ENCODE data around the gene EIF5B.

The EIF5B gene

GRCh38 chr2:99376254-99376864 lies 39.2 kb downstream of the EIF5B start:
- H3K4me3 ChIP-seq (ENCODE audit: low read length) = no peak overlapping the region
- no peaks in the 10 kb centered on the region for H3K9me2 ChIP-seq (replicated peaks; ENCODE audit: control insufficient read depth, low read length)
- H3K36me3 ChIP-seq (ENCODE audit: control insufficient read depth, low read length) = peaks cover 92% of the 10 kb centered on the region
- no peaks in the 10 kb centered on the region for H3K4me1 ChIP-seq (ENCODE audit: control insufficient read depth, low read length)
- no peak overlapping the region for H3K27ac ChIP-seq (ENCODE audit: low read depth, low read length)
- H3K79me2 ChIP-seq (ENCODE audit: control insufficient read depth, low read length) = no peaks in the 10 kb centered on the region; the same call in 1 of the 2 replicates
- H3K9me3 ChIP-seq (ENCODE audit: control insufficient read depth, insufficient read depth, low read length) = no peaks in the 10 kb centered on the region
- peaks cover 9% of the 10 kb centered on the region for H3F3A ChIP-seq (ENCODE audit: control insufficient read depth, insufficient read depth)
- H3K4me2 ChIP-seq (ENCODE audit: low read length) = no peak overlapping the region
- no peaks in the 10 kb centered on the region for H3K27me3 ChIP-seq (ENCODE audit: control insufficient read depth, low read length)
- no peaks in the 10 kb centered on the region for H4K20me1 ChIP-seq (ENCODE audit: control insufficient read depth, insufficient read depth, low read depth, low read length)
- TF ChIP-seq CTCF (IDR thresholded peaks at IDR 0.05; ENCODE audit: low read depth, low read length, poor library complexity, severe bottlenecking) (no peak), EZH2phosphoT487 (IDR thresholded peaks at IDR 0.05; ENCODE audit: borderline replicate concordance, low read length) (no peak)

- H3K36me3 ChIP-seq (ENCODE audit: control insufficient read depth, low read length) = peaks cover 94% of the 10 kb centered on the region
- H3K79me2 ChIP-seq (ENCODE audit: control insufficient read depth, low read length) = no peaks in the 10 kb centered on the region; the same call in 1 of the 2 replicates
- H3K4me1 ChIP-seq (ENCODE audit: control insufficient read depth, low read length) = no peaks in the 10 kb centered on the region
- peaks cover 11% of the 10 kb centered on the region for H3F3A ChIP-seq (ENCODE audit: control insufficient read depth, insufficient read depth)
- H3K9me2 ChIP-seq (replicated peaks; ENCODE audit: control insufficient read depth, low read length) = no peaks in the 10 kb centered on the region
- TF ChIP-seq EZH2phosphoT487 (IDR thresholded peaks at IDR 0.05; ENCODE audit: borderline replicate concordance, low read length) (no peak), CTCF (IDR thresholded peaks at IDR 0.05; ENCODE audit: low read depth, low read length, poor library complexity, severe bottlenecking) (no peak)
- no peaks in the 10 kb centered on the region for H3K9me3 ChIP-seq (ENCODE audit: control insufficient read depth, insufficient read depth, low read length)
- H3K4me2 ChIP-seq (ENCODE audit: low read length) = no peak overlapping the region
- H4K20me1 ChIP-seq (ENCODE audit: control insufficient read depth, insufficient read depth, low read depth, low read length) = no peaks in the 10 kb centered on the region
- no peak overlapping the region for H3K27ac ChIP-seq (ENCODE audit: low read depth, low read length)
- no peaks in the 10 kb centered on the region for H3K27me3 ChIP-seq (ENCODE audit: control insufficient read depth, low read length)
- H3K4me3 ChIP-seq (ENCODE audit: low read length) = no peak overlapping the region
Observed at GRCh38 chr2:99377879-99378278, 40.7 kb downstream of the EIF5B start.

- Histone ChIP-seq H3K27me3 (ENCODE audit: control insufficient read depth, low read length) (no peaks in the 10 kb centered on the region), H3K4me2 (ENCODE audit: low read length) (no peak overlapping the region)
Observed at GRCh38 chr2:99380376-99381010, 43.3 kb downstream of the EIF5B start.

More at GRCh38 chr2:99380376-99381010, 43.3 kb downstream of the EIF5B start:
- Histone ChIP-seq H3K4me1 (ENCODE audit: control insufficient read depth, low read length) (no peaks in the 10 kb centered on the region), H4K20me1 (ENCODE audit: control insufficient read depth, insufficient read depth, low read depth, low read length) (no peaks in the 10 kb centered on the region), H3F3A (ENCODE audit: control insufficient read depth, insufficient read depth) (peaks cover 9% of the 10 kb centered on the region; the same call in 1 of the 2 replicates), H3K9me2 (replicated peaks; ENCODE audit: control insufficient read depth, low read length) (no peaks in the 10 kb centered on the region), H3K27ac (ENCODE audit: low read depth, low read length) (no peak overlapping the region), H3K4me3 (ENCODE audit: low read length) (no peak overlapping the region), H3K9me3 (ENCODE audit: control insufficient read depth, insufficient read depth, low read length) (no peaks in the 10 kb centered on the region), H3K79me2 (ENCODE audit: control insufficient read depth, low read length) (no peaks in the 10 kb centered on the region; the same call in 1 of the 2 replicates), H3K36me3 (ENCODE audit: control insufficient read depth, low read length) (peaks cover 88% of the 10 kb centered on the region)
- TF ChIP-seq CTCF (IDR thresholded peaks at IDR 0.05; ENCODE audit: low read depth, low read length, poor library complexity, severe bottlenecking) (no peak), EZH2phosphoT487 (IDR thresholded peaks at IDR 0.05; ENCODE audit: borderline replicate concordance, low read length) (no peak)
